Uterus (tissue), 2 donors: Measurements from ENCODE around the gene MGAT4A.

ENCODE experiments used
- CTCF ChIP-seq, 4 experiments: fragments of 200-600 bp in 2 of 4; fragments of 450-650 bp in 2 of 4; sonication (generic) in 2 of 4; IDR thresholded peaks; one replicate each; pipeline ENCODE4 v1.5.1; 2016 to 2019; ENCODE audit warnings: antibody characterized with exemption in 4 of 4, mild to moderate bottlenecking in 2 of 4, moderate library complexity in 1 of 4
- POLR2A ChIP-seq, 2 donors: fragments of 450-650 bp; IDR thresholded peaks; one replicate each; pipeline ENCODE4 v1.6.1; 2016; ENCODE audit warnings: antibody characterized with exemption in 2 of 2, mild to moderate bottlenecking in 1 of 2, moderate library complexity in 1 of 2

GRCh38 chr2:98696200-98696599 lies 34.7 kb downstream of the MGAT4A start:
- TF ChIP-seq CTCF (IDR thresholded peaks at IDR 0.05) (no peak), POLR2A (IDR thresholded peaks at IDR 0.05) (no peak)
